Epithelial cell of esophagus (primary cell): ENCODE data around the gene PHYHIPL.

ENCODE experiments used
- DNase-seq: peaks from one replicate; pipeline ENCODE4 v3.0.0; 2010; ENCODE audit warnings: low read depth
- H3K4me3 ChIP-seq: 2 replicates; pipeline ENCODE4 v1.5.1; 2011; ENCODE audit warnings: mild to moderate bottlenecking, low read length, control low read depth
- CTCF ChIP-seq: IDR thresholded peaks from 2 replicates; pipeline ENCODE4 v1.5.1; 2011; ENCODE audit warnings: low read depth, mild to moderate bottlenecking, low read length, control low read depth, inconsistent platforms; ENCODE audit not compliant: insufficient read depth; ENCODE audit errors: missing control alignments

Gene PHYHIPL

GRCh38 chr10:59176241-59177030 lies at the start of gene PHYHIPL:
Gene PHYHIPL, plus strand, starts transcription at chr10:59176643. Its CDS starts 211 bp downstream, at chr10:59176854.
- H3K4me3 ChIP-seq = peak within 1 kb of the TSS; percentile 29
- no peak for TF ChIP-seq CTCF
- peak; percentile 27 for DNase-seq

GRCh38 chr10:59126991-59127390 lies 49.5 kb upstream of the PHYHIPL start:
- DNase-seq = peak; percentile 79
- H3K4me3 ChIP-seq = no peak overlapping the region
- no peak for TF ChIP-seq CTCF

DNA sequence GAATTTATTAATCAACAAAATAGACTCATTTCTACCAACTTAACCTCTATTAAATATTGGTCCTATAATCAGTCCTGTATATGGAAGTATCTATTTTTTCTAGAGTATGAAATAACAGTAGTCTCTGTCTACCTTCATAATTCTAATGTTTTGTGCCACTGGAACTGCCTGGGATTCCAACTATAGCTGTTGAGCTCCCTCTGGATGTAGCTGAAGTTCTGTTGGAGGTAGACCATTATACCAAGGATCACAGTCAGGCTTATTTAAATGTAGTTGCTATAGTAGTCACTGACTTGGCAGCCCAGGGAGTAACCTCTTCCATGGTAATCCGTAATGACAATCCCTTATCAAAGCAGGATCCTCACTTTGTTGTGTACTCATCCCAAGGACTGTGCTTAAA lies 48.5 kb upstream of the PHYHIPL start:
- no peak for TF ChIP-seq CTCF
- no peak overlapping the region for H3K4me3 ChIP-seq
- DNase-seq = no peak

- no peak for TF ChIP-seq CTCF
- DNase-seq = no peak
Measured at GRCh38 chr10:59129867-59130266, 46.6 kb upstream of the PHYHIPL start.

GRCh38 chr10:59131666-59132065 lies 44.8 kb upstream of the PHYHIPL start:
- no peak for DNase-seq
- TF ChIP-seq CTCF = no peak
- no peak overlapping the region for H3K4me3 ChIP-seq

More at GRCh38 chr10:59129867-59130266, 46.6 kb upstream of the PHYHIPL start:
- no peak overlapping the region for H3K4me3 ChIP-seq

DNA sequence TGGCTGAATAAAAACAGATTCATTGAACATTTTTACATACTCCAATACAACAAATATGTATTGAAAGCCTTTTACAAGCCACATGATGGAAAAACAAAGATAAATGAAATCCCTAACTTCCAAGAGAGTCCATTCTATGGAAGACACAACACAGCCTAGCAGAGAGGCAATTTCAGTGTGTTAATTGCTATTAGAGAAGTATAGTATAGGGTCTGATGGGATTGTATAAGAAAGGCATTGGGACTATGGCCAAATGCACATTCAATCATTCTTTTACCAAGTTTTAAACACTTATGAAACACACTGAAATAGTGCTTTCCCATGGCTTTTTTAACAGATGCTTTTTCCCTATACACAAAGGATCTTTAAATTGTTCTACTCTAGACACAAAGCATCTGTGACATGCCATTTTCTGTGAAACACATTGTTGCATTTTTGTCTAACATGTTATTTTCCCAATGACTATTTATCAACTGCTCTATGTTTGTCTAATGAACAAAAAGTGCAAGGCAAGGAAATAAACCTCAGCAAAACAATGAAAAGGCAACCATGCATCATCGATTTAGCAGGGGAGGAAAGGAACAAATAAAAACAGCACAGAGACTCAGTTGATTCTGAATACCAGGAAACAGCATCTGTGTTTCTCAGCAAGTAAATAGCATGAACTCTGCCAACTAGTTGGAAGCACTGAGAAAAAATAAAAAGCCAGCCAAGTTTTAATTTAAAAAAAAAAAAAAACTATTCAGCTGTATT lies 42.4 kb upstream of the PHYHIPL start:
- TF ChIP-seq CTCF = no peak
- H3K4me3 ChIP-seq = no peak overlapping the region
- DNase-seq = no peak

DNA sequence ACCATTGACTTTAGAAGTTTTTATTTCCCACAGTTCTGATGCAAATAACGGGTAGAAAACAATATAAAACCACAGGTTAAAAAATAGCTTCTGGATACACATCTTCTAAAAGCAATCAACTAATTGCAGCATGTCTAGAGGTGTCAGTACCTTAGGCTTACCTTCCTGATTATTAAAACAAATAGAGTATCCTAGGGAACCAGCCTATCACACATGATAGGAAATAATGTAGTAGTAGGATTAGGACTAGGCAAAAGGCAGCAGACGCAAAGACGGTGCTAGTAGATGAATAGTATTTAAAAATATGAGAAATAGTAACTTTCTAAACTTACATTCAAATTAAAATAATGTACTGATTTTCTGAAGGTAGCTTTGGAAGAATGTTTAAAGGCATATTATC lies 41.7 kb upstream of the PHYHIPL start:
- no peak for DNase-seq
- TF ChIP-seq CTCF = no peak
- no peak overlapping the region for H3K4me3 ChIP-seq
